Measurements from ENCODE around the gene ABHD4. TPM values are rescaled to one million over a fixed set of nuclear protein-coding genes. Genes with fewer than 3 reads are reported as not detected.

ABHD4 gene
- total and polyA plus RNA-seq, 10 of the 15 experiments (the other 5 are each of a cell fraction or from before 2014, with no cell fraction given): 5.4 to 28.7 (median 10.8) TPM

- ATAC-seq (peak; percentile 78), DNase-seq (ENCODE audit: low read depth, low spot score) (peak; percentile 44), FAIRE-seq (no peak)
- Histone ChIP-seq H3K27me3 (replicated peaks in 1 of 2; ENCODE audit: control insufficient read depth in 2 of 2, insufficient read depth in 2 of 2, low read length in 1 of 2) (no peaks in the 10 kb centered on the region), H3K4me1 (ENCODE audit: control insufficient read depth, insufficient read depth, low read length) (no peaks in the 10 kb centered on the region), H3K9me3 (replicated peaks; ENCODE audit: control insufficient read depth, insufficient read depth, low read length) (no peaks in the 10 kb centered on the region), H3K36me3 (ENCODE audit: control insufficient read depth in 2 of 2, insufficient read depth in 2 of 2, low read length in 1 of 2) (no peaks in the 10 kb centered on the region), H3K27ac (ENCODE audit: control insufficient read depth, insufficient read depth) (no peak overlapping the region), H2AFZ (ENCODE audit: control insufficient read depth, low read depth, low read length) (no peak overlapping the region), H3K79me2 (ENCODE audit: control insufficient read depth, insufficient read depth, low read length) (no peaks in the 10 kb centered on the region), H3K9ac (ENCODE audit: control insufficient read depth, insufficient read depth, low read length) (no peak overlapping the region), H3K4me2 (ENCODE audit: control insufficient read depth, insufficient read depth) (no peak overlapping the region), H3K4me3 (no peak overlapping the region), H4K20me1 (ENCODE audit: control insufficient read depth, insufficient read depth) (no peaks in the 10 kb centered on the region)
- SMC1A ChIA-PET (ENCODE audit: uncharacterized antibody, unreplicated experiment): interaction anchor here (1.0 to 4.9 kb wide), 8 partner anchors 9 to 336 kb away, joined by 3 to 113 read pairs (median 6); no protein-coding TSS in a partner anchor
- BruUV-seq (replicated peaks): no TSS peak
- CTCF ChIA-PET: interaction anchor here (0.8 to 9.9 kb wide), 16 partner anchors 9 to 321 kb away, joined by 3 to 206 read pairs (median 4); no protein-coding TSS in a partner anchor
- RAD21 ChIA-PET (ENCODE audit: unreplicated experiment): interaction anchor here (0.7 to 3.9 kb wide), 10 partner anchors 9 to 332 kb away, joined by 3 to 116 read pairs (median 4); partner anchors contain the start of gene DAD1
- intact Hi-C loops (cut with micrococcal nuclease; ENCODE audit: unreplicated experiment): loop anchor here (5.0 to 10.0 kb wide), 3 partner anchors 64 to 336 kb away; partner anchors contain the start of gene DAD1
- POLR2A ChIA-PET: interaction anchor here (0.6 to 1.9 kb wide), 3 partner anchors 93 to 295 kb away, joined by 3 to 5 read pairs (median 3); no protein-coding TSS in a partner anchor
- 3% methylated on average over 3 of the region's 3 CpGs for WGBS (ENCODE audit: insufficient coverage, insufficient replicate concordance, low lambda C conversion rate, missing lambda C conversion rate)
- in situ Hi-C loops (cut with MboI): loop anchor here (5.0 kb wide), 2 partner anchors 79 to 269 kb away; no protein-coding TSS in a partner anchor
- TF ChIP-seq TCF3 (IDR thresholded peaks at IDR 0.05; ENCODE audit: borderline replicate concordance, insufficient read depth, low read depth, low read length): peak; percentile 57; the same call in 1 of the 2 replicates
- TF ChIP-seq, protein P1, sequence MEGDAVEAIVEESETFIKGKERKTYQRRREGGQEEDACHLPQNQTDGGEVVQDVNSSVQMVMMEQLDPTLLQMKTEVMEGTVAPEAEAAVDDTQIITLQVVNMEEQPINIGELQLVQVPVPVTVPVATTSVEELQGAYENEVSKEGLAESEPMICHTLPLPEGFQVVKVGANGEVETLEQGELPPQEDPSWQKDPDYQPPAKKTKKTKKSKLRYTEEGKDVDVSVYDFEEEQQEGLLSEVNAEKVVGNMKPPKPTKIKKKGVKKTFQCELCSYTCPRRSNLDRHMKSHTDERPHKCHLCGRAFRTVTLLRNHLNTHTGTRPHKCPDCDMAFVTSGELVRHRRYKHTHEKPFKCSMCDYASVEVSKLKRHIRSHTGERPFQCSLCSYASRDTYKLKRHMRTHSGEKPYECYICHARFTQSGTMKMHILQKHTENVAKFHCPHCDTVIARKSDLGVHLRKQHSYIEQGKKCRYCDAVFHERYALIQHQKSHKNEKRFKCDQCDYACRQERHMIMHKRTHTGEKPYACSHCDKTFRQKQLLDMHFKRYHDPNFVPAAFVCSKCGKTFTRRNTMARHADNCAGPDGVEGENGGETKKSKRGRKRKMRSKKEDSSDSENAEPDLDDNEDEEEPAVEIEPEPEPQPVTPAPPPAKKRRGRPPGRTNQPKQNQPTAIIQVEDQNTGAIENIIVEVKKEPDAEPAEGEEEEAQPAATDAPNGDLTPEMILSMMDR (IDR thresholded peaks at IDR 0.05 in 2 of 3, conservative IDR thresholded peaks at IDR 0.05 in 1 of 3; ENCODE audit: control insufficient read depth in 2 of 3, extremely low read depth in 1 of 3, insufficient read depth in 1 of 3, low read depth in 3 of 3, low read length in 3 of 3): no peak
- TF ChIP-seq RFX5 (IDR thresholded peaks at IDR 0.05; ENCODE audit: low read depth, low read length): no peak
- peak; percentile 81 for TF ChIP-seq RUNX3 (IDR thresholded peaks at IDR 0.05; ENCODE audit: low read length)
- no peak for TF ChIP-seq RELA (IDR thresholded peaks at IDR 0.05; ENCODE audit: borderline replicate concordance, partially characterized antibody)
- TF ChIP-seq POLR2AphosphoS5 (IDR thresholded peaks at IDR 0.05; ENCODE audit: low read length): peak; percentile 96
- TF ChIP-seq SREBF2 (IDR thresholded peaks at IDR 0.05; ENCODE audit: low read length): no peak
- TF ChIP-seq STAT1 (conservative IDR thresholded peaks at IDR 0.05): no peak
- TF ChIP-seq POLR2A (IDR thresholded peaks at IDR 0.05; ENCODE audit: low read depth, low read length): peak; percentile 88
- no peak for TF ChIP-seq BCL11A (IDR thresholded peaks at IDR 0.05; ENCODE audit: low read depth, low read length)
- peak; percentile 96 for TF ChIP-seq SMAD5 (IDR thresholded peaks at IDR 0.05; ENCODE audit: low read depth)
- no peak; the same call in 1 of the 2 replicates for TF ChIP-seq NFIC (IDR thresholded peaks at IDR 0.05; ENCODE audit: low read depth, low read length)
- TF ChIP-seq, protein P2, sequence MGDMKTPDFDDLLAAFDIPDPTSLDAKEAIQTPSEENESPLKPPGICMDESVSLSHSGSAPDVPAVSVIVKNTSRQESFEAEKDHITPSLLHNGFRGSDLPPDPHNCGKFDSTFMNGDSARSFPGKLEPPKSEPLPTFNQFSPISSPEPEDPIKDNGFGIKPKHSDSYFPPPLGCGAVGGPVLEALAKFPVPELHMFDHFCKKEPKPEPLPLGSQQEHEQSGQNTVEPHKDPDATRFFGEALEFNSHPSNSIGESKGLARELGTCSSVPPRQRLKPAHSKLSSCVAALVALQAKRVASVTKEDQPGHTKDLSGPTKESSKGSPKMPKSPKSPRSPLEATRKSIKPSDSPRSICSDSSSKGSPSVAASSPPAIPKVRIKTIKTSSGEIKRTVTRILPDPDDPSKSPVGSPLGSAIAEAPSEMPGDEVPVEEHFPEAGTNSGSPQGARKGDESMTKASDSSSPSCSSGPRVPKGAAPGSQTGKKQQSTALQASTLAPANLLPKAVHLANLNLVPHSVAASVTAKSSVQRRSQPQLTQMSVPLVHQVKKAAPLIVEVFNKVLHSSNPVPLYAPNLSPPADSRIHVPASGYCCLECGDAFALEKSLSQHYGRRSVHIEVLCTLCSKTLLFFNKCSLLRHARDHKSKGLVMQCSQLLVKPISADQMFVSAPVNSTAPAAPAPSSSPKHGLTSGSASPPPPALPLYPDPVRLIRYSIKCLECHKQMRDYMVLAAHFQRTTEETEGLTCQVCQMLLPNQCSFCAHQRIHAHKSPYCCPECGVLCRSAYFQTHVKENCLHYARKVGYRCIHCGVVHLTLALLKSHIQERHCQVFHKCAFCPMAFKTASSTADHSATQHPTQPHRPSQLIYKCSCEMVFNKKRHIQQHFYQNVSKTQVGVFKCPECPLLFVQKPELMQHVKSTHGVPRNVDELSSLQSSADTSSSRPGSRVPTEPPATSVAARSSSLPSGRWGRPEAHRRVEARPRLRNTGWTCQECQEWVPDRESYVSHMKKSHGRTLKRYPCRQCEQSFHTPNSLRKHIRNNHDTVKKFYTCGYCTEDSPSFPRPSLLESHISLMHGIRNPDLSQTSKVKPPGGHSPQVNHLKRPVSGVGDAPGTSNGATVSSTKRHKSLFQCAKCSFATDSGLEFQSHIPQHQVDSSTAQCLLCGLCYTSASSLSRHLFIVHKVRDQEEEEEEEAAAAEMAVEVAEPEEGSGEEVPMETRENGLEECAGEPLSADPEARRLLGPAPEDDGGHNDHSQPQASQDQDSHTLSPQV (IDR thresholded peaks at IDR 0.05): no peak
- TF ChIP-seq SMARCA5 (IDR thresholded peaks at IDR 0.05): no peak
These were observed 52.9 kb downstream of the ABHD4 start for GRCh38 chr14:22650960-22651521.
